RWPE1 (cell line): ENCODE measurements around the gene LSG1.

ENCODE experiments used
- CTCF ChIA-PET: fragments of 350-600 bp; sonication (Branson Sonifier 250); formaldehyde crosslinking; extraction: SDS; loops from one replicate; lab custom pipeline; 2021; lab: Yijun Ruan, JAX
- POLR2A ChIA-PET: fragments of 400-600 bp; formaldehyde crosslinking; extraction: SDS; loops from one replicate; lab custom pipeline; 2020; ENCODE audit warnings: antibody characterized with exemption; ENCODE audit not compliant: low non-redundant PET; lab: Yijun Ruan, JAX
- DNase-seq: peaks from one replicate; pipeline ENCODE4 v3.0.0; 2012; ENCODE audit warnings: low spot score
- H3K27ac ChIP-seq: fragments of 450-650 bp; 2 replicates; pipeline ENCODE4 v1.5.1; 2017
- TF ChIP-seq, protein P1 (sequence below): fragments of 450-650 bp; conservative IDR thresholded peaks from 2 replicates; pipeline ENCODE4 v1.5.1; 2017; ENCODE audit warnings: low read depth, mild to moderate bottlenecking

LSG1 gene

DNA sequence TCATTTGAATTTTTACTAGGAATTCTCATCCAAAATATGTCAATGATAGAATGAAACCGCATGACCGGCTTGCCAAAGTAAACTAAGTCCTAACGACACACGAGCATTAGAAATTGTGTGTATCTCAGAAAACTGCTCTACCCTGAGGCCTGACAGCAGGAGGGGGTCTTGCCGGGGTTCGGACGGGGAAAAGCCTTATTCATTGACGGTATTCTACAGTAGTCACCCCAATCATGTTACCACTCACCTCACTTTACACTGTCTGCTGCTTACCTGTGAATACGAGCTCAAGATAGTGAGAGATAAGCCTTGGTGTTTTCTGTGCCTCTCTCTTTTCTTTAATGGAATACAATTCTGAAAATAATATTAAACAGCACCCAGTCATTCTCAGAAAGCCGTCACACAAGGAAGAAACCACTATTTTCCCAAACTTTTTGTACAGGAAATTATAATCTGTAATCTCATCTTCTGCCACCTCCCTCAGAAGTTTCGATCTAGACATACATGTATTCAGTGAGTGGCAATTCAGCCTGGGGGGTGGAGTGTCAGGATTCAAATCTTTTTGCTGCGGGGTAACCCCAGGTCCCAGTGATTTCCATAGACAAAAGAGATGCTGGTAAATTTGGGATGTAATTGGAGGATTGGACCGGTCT is 13.2 kb upstream of the LSG1 start:
- peak overlapping the region; percentile 83 for H3K27ac ChIP-seq
- ChIA-PET POLR2A (interaction anchor here (0.7 to 1.0 kb wide), 2 partner anchors 186 to 356 kb away, joined by 3 read pairs; no protein-coding TSS in a partner anchor), CTCF (interaction anchor here (0.7 to 1.0 kb wide), 2 partner anchors 192 to 422 kb away, joined by 3 to 4 read pairs; no protein-coding TSS in a partner anchor)
- no peak for DNase-seq
- TF ChIP-seq, protein P1, sequence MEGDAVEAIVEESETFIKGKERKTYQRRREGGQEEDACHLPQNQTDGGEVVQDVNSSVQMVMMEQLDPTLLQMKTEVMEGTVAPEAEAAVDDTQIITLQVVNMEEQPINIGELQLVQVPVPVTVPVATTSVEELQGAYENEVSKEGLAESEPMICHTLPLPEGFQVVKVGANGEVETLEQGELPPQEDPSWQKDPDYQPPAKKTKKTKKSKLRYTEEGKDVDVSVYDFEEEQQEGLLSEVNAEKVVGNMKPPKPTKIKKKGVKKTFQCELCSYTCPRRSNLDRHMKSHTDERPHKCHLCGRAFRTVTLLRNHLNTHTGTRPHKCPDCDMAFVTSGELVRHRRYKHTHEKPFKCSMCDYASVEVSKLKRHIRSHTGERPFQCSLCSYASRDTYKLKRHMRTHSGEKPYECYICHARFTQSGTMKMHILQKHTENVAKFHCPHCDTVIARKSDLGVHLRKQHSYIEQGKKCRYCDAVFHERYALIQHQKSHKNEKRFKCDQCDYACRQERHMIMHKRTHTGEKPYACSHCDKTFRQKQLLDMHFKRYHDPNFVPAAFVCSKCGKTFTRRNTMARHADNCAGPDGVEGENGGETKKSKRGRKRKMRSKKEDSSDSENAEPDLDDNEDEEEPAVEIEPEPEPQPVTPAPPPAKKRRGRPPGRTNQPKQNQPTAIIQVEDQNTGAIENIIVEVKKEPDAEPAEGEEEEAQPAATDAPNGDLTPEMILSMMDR: no peak

DNA sequence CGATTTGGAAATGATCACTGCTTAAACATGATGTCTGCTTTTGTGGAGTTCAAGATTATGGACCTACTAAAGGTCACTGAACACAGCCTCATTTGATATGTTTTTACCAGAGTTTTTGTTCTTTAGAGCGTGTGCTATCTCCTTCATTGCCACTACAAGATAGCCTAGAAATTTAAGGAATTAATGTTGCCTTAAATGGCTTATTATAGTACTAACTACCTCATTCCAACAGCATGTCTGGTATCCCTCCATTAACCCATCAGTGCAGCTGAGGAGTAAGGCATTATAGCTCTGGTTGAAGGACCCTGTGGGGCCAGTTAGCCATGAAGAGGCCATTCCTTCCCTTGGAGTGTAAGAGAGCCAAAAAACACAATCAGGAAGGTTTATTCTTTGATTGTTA is 11.4 kb upstream of the LSG1 start:
- peak overlapping the region; percentile 78 for H3K27ac ChIP-seq
- ChIA-PET POLR2A (interaction anchor here (1.3 kb wide), 1 partner anchor 11 kb away, joined by 5 read pairs; the partner anchor contains the start of gene LSG1), CTCF (interaction anchor here (0.5 to 2.8 kb wide), 15 partner anchors 12 to 838 kb away, joined by 3 to 17 read pairs (median 4); partner anchors contain the start of genes LSG1 and XXYLT1)
- TF ChIP-seq, protein P1: no peak
- DNase-seq: no peak

DNA sequence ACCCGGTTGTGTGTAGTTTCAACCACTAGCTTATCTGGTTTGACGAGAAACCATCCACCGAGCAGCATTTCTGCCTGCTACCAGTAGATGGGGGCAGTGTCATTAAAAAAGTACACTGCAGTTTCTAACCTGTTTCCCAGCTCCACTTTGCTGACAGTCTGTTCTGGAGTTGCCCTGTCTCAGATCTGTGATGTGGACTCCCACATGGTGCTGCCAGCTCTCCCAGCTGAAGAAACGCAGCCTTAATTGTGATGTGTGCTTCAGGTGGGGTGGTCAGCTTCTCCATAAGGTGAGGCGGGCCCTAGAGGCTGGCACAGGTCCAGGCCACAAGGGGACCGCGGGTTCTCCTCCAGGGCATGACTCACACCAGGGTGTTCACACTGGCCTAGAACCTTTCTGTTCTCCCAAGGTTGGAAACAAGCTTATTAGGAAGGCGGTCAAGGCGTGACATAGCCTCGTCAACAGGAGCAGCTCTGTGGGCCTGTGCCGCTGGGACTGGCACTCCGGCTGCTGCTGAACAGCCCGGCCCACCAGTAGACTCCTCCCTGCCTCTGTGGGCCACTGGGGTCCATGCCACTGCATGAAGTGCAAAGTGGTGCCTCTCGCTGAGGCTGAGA is 10.8 kb upstream of the LSG1 start:
- peak overlapping the region; percentile 78 for H3K27ac ChIP-seq
- ChIA-PET POLR2A (interaction anchor here (0.5 to 1.3 kb wide), 2 partner anchors 11 to 213 kb away, joined by 3 to 5 read pairs; partner anchors contain the start of gene LSG1), CTCF (interaction anchor here (0.5 to 2.8 kb wide), 27 partner anchors 11 to 839 kb away, joined by 3 to 17 read pairs (median 4); partner anchors contain the start of genes LSG1 and XXYLT1)
- DNase-seq: peak; percentile 93
- TF ChIP-seq, protein P1: peak; percentile 88

DNA sequence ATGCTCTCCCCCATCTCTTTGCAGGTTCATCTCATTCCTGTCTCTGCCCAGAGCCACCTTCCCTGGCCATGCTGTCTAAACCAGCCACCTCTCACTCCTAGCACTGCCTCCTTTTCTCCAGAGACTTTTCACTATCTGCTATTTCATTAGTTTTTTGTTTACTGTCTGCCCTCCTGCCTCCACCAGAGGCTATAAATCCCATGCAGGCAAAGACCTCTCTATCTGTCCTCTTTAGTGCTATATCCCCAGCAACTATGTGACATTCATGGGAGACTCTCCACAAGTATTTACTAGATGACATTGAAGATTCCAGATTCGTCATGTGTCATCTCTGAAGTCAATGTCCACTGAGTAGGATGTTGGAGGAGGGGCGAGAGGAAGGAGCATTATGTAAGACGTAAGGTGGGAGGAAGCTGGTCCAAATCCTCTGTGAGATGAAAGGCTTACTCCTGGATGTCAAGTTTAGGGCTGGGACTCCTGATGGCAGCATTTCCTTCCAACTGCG is 10.2 kb upstream of the LSG1 start:
- ChIA-PET POLR2A (interaction anchor here (1.3 kb wide), 1 partner anchor 10 kb away, joined by 5 read pairs; the partner anchor contains the start of gene LSG1), CTCF (interaction anchor here (0.6 to 2.8 kb wide), 19 partner anchors 11 to 761 kb away, joined by 3 to 17 read pairs (median 4); partner anchors contain the start of genes LSG1 and XXYLT1)
- TF ChIP-seq, protein P1: no peak
- H3K27ac ChIP-seq: peak overlapping the region; percentile 78
- no peak for DNase-seq

DNA sequence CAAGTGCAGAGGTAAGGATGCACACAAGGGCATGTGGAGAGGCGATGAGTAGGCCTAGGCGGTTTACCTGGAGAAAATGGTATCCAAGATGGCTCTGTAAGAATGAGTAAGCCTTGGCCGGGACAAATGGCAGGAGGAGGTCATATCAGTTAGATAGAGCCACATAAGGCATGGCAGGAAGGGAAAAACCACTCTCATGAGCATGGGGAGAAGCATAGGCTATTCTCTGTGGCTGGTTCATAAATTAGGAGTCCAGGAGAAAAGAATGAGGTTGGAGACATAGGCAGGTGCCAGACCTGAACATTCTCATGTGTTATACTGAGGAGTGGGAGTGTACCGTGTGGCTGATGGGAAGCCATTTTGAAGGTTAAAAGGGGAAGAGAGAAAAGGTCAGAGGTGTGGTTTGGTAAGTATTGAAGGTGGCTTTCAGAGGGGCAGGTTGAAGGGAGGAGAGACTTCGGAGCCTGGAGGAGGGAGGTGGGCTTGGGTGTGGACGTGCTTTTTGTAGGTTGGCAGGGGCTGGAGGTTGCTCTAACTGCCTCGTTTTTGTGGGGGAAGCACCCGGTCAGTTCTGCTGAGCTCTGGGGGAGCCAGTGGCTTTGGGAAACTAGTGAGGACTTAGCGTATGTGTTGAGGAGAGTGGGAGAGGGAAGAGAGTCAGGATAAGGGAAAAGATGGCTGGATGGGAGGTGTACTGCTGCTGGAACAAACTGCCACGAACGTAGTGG is 9.1 kb upstream of the LSG1 start:
- no peak for DNase-seq
- no peak overlapping the region for H3K27ac ChIP-seq
- ChIA-PET POLR2A (no interaction called here), CTCF (no interaction called here)
- TF ChIP-seq, protein P1: no peak
